Suprapubic skin (tissue), 4 donors: ENCODE data around the gene KCNE3. TPM values are rescaled to one million over a fixed set of nuclear protein-coding genes. Genes with fewer than 3 reads are reported as not detected.

ENCODE experiments used
- DNase-seq, 2 donors: peaks; one replicate each; pipeline ENCODE4 v3.0.0-alpha.2; 2019; ENCODE audit warnings: low spot score in 2 of 2
- H3K27ac ChIP-seq: fragments of 200-600 bp; sonication (generic); one replicate; pipeline ENCODE4 v1.5.1; 2019
- H3K27me3 ChIP-seq: fragments of 200-600 bp; sonication (generic); one replicate; pipeline ENCODE4 v1.5.1; 2019
- H3K36me3 ChIP-seq: fragments of 200-600 bp; sonication (generic); one replicate; pipeline ENCODE4 v1.5.1; 2019
- H3K4me1 ChIP-seq: fragments of 200-600 bp; sonication (generic); one replicate; pipeline ENCODE4 v1.5.1; 2019
- H3K4me3 ChIP-seq: fragments of 200-600 bp; sonication (generic); one replicate; pipeline ENCODE4 v1.5.1; 2019; ENCODE audit warnings: mild to moderate bottlenecking
- H3K9me3 ChIP-seq: fragments of 200-600 bp; sonication (generic); one replicate; pipeline ENCODE4 v1.5.1; 2019
- EP300 ChIP-seq: sonication (generic); formaldehyde crosslinking; IDR thresholded peaks from one replicate; pipeline ENCODE4 v1.6.1; 2017; ENCODE audit warnings: antibody characterized with exemption
- POLR2A ChIP-seq, 2 donors: fragments of 450-650 bp; IDR thresholded peaks; one replicate each; pipeline ENCODE4 v1.6.1; 2017; ENCODE audit warnings: antibody characterized with exemption in 2 of 2, mild to moderate bottlenecking in 2 of 2, moderate library complexity in 2 of 2
- POLR2AphosphoS5 ChIP-seq, 3 donors: sonication (generic); formaldehyde crosslinking; IDR thresholded peaks; one replicate each; pipeline ENCODE4 v1.6.1; 2017; ENCODE audit warnings: antibody characterized with exemption in 3 of 3
- WGBS: methylation state at CpG from one replicate; pipeline ENCODE4 v1.1.5; 2018; 5-methylcytosine and 5-hydroxymethylcytosine counted together
- total RNA-seq, 4 donors: library from RNA; depleted of rRNA; stranded (reverse); fragments of >200 nt; gene quantifications; one replicate each; pipeline ENCODE4 v1.1.0, GENCODE V29; 2016
- TF ChIP-seq, protein P1 (sequence below), 2 donors: fragments of 200-600 bp in 1 of 2; fragments of 450-650 bp in 1 of 2; sonication (generic) in 1 of 2; IDR thresholded peaks; one replicate each; pipeline ENCODE4 v1.5.1; 2016 to 2019; ENCODE audit warnings: antibody characterized with exemption in 2 of 2, mild to moderate bottlenecking in 1 of 2, moderate library complexity in 1 of 2

Gene KCNE3
- total RNA-seq, 4 donors from 2014 or later, result 0.17 to 2.0 (median 0.26) TPM

DNA sequence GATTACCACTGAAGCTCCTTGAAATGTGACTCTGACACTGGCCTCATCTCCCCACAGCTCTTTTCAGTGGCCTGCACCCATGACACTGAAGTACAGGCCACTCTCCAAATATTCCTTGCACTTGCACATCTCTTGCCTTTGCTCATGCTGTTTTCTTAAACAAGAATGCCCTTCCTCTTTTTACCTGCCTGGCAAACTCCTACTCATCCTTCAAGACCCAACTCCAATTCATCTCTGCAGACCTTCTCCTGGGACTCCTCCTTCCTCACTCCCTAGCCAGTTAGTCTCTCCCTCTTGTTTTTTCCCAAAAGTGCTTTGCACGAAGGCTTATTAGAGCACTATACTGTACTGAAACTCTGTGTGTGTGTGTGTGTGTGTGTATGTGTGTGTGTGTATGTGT is 2.6 kb downstream of the KCNE3 start:
- no peak overlapping the region for H3K27ac ChIP-seq
- 88% methylated on average over 1 of the region's 1 CpG for WGBS
- no peak for DNase-seq
- no peaks in the 10 kb centered on the region for H3K9me3 ChIP-seq
- no peak overlapping the region for H3K4me3 ChIP-seq
- H3K4me1 ChIP-seq, result peaks cover 19% of the 10 kb centered on the region
- no peaks in the 10 kb centered on the region for H3K27me3 ChIP-seq
- TF ChIP-seq, protein P1, sequence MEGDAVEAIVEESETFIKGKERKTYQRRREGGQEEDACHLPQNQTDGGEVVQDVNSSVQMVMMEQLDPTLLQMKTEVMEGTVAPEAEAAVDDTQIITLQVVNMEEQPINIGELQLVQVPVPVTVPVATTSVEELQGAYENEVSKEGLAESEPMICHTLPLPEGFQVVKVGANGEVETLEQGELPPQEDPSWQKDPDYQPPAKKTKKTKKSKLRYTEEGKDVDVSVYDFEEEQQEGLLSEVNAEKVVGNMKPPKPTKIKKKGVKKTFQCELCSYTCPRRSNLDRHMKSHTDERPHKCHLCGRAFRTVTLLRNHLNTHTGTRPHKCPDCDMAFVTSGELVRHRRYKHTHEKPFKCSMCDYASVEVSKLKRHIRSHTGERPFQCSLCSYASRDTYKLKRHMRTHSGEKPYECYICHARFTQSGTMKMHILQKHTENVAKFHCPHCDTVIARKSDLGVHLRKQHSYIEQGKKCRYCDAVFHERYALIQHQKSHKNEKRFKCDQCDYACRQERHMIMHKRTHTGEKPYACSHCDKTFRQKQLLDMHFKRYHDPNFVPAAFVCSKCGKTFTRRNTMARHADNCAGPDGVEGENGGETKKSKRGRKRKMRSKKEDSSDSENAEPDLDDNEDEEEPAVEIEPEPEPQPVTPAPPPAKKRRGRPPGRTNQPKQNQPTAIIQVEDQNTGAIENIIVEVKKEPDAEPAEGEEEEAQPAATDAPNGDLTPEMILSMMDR (IDR thresholded peaks at IDR 0.05), result no peak
- TF ChIP-seq EP300, result no peak
- TF ChIP-seq POLR2A (IDR thresholded peaks at IDR 0.05), result no peak
- no peak for TF ChIP-seq POLR2AphosphoS5 (IDR thresholded peaks at IDR 0.05)
- H3K36me3 ChIP-seq, result no peaks in the 10 kb centered on the region

DNA sequence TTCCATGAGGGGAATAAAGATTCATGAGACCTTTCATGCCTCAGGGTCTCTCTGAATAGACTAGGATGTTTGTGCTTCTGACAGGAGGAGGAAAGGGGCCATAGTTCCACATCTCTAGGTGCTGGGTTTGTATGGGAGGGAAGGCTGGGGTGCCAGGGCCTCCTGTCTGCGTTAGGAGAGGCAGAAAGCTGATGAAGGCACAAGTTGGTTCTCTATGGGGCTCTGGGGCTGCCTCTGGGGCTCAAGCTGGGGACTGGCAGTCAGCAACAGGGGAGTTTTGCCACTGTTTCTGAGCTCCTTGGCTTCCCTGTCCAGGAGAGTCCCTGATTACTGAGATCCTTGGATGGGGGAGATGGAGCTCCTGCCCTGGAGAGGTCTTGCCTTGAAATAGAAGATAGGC is 4.1 kb downstream of the KCNE3 start:
- no peak overlapping the region for H3K27ac ChIP-seq
- no peaks in the 10 kb centered on the region for H3K27me3 ChIP-seq
- no peak for DNase-seq
- H3K4me3 ChIP-seq, result no peak overlapping the region
- no peaks in the 10 kb centered on the region for H3K36me3 ChIP-seq
- no peaks in the 10 kb centered on the region for H3K9me3 ChIP-seq
- TF ChIP-seq POLR2AphosphoS5 (IDR thresholded peaks at IDR 0.05) (no peak), POLR2A (IDR thresholded peaks at IDR 0.05) (no peak), EP300 (no peak)
- TF ChIP-seq, protein P1 (IDR thresholded peaks at IDR 0.05), result no peak
- WGBS, result 100% methylated on average over 1 of the region's 1 CpG
- peaks cover 19% of the 10 kb centered on the region for H3K4me1 ChIP-seq

DNA sequence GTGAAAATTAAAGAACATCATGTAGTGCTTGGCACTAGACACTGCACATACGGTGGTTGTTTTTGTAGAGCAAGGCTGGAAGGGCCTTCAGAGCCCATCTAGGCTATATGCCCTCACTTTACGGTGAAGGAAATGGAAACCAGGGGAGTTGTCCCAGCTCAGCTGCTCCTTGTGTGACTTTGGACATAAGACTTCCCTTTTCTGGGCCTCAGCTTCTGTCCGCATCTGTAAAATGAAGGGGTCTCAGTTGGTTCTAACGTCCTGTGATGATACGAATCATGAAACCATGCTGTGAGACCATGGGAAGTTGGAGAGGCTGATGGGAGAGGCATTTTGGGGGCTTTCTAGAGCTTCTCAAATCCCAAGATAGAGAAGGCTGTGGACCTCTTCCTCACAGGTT is 4.7 kb downstream of the KCNE3 start:
- DNase-seq, result no peak
- Histone ChIP-seq H3K36me3 (no peaks in the 10 kb centered on the region), H3K4me1 (peaks cover 15% of the 10 kb centered on the region), H3K27ac (no peak overlapping the region), H3K9me3 (no peaks in the 10 kb centered on the region), H3K4me3 (no peak overlapping the region), H3K27me3 (no peaks in the 10 kb centered on the region)
- TF ChIP-seq EP300 (no peak), POLR2AphosphoS5 (IDR thresholded peaks at IDR 0.05) (no peak), POLR2A (IDR thresholded peaks at IDR 0.05) (no peak)
- TF ChIP-seq, protein P1 (IDR thresholded peaks at IDR 0.05), result no peak
- 86% methylated on average over 5 of the region's 5 CpGs for WGBS

DNA sequence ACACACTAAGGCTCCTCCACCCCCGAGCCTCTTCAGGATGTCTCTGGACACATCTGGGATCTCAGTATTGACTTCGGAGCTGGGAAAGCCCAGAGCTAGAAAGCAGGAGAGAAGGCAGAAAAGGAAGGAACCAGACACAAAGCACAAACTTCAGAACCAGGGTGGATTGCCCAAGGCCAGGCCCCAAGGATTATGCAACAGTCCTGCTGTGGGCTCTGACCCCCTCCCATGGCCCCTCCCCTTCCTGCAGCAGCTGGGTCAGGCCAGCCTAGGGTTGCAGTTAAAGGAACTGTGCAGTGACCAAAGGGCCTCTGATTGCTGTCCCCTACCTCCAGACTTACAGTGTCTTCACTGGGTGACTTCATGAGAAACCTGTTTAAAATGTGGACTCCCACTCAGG is 5.3 kb downstream of the KCNE3 start:
- H3K9me3 ChIP-seq, result no peaks in the 10 kb centered on the region
- peak overlapping the region; percentile 23 for H3K4me3 ChIP-seq
- no peaks in the 10 kb centered on the region for H3K36me3 ChIP-seq
- DNase-seq, result peak; percentile 83 to 89
- TF ChIP-seq POLR2A (IDR thresholded peaks at IDR 0.05) (no peak), POLR2AphosphoS5 (IDR thresholded peaks at IDR 0.05) (no peak)
- TF ChIP-seq, protein P1 (IDR thresholded peaks at IDR 0.05), result no peak
- H3K27me3 ChIP-seq, result no peaks in the 10 kb centered on the region
- H3K4me1 ChIP-seq, result peaks cover 9% of the 10 kb centered on the region
- no peak overlapping the region for H3K27ac ChIP-seq
- WGBS, result 69% methylated on average over 2 of the region's 2 CpGs

DNA sequence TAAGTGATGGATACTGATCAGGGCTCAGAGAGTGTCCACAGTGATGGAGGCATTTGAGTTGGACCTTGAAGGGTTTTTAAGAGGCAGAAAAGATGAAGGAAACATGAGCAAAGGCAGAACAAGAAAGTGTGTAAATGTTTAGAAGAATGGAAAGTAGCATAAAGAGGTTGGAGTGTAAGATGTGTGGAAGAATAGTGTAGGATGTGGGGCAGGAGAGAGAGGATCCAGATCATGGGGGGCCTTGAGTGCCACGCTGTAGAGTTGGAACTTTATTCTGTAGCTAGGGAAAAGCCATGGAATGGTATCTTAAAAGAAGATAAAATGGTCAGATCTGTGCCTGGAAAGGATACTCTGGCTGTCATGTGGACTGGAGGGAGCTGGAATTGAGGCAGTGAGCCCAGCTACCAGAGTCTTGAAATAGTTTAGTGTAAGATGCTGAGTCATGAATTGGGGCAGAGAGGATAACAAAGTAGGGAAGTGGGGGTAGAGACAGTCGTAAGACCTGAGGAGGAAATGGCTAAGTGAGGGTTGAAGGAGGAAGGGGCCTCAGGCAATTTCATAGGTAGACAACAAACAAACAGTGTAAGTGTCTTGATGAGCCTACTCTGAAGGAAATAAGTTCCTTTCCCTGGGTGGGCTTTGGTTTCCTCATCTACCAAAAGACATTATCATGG is 6.7 kb downstream of the KCNE3 start:
- no peaks in the 10 kb centered on the region for H3K27me3 ChIP-seq
- H3K9me3 ChIP-seq, result no peaks in the 10 kb centered on the region
- no peak overlapping the region for H3K27ac ChIP-seq
- no peak for DNase-seq
- no peaks in the 10 kb centered on the region for H3K36me3 ChIP-seq
- no peak overlapping the region for H3K4me3 ChIP-seq
- peaks cover 3% of the 10 kb centered on the region for H3K4me1 ChIP-seq
- WGBS, result 70% methylated on average over 2 of the region's 2 CpGs
- TF ChIP-seq, protein P1 (IDR thresholded peaks at IDR 0.05), result no peak
- TF ChIP-seq EP300, result no peak
- TF ChIP-seq POLR2A (IDR thresholded peaks at IDR 0.05), result no peak
- no peak for TF ChIP-seq POLR2AphosphoS5 (IDR thresholded peaks at IDR 0.05)
